ENCODE measurements around the gene SLC5A5. TPM values are rescaled to one million over a fixed set of nuclear protein-coding genes. Genes with fewer than 3 reads are reported as not detected.

SLC5A5 gene
- total RNA-seq, 1 experiment from 2014 or later, result 1.8 TPM

- H3K4me2 ChIP-seq (ENCODE audit: insufficient read depth, insufficient read length, low read length), result no peak overlapping the region
- no peak overlapping the region for H3K9ac ChIP-seq (ENCODE audit: extremely low read depth, insufficient read length, low read length)
- no peaks in the 10 kb centered on the region for H3K79me1 ChIP-seq (ENCODE audit: insufficient read depth, low read depth, low read length, poor library complexity, severe bottlenecking)
- H4K8ac ChIP-seq (replicated peaks; ENCODE audit: insufficient read length, low read depth, low read length), result no peak overlapping the region
- DNase-seq, result no peak
- peaks cover 5% of the 10 kb centered on the region; the same call in 1 of the 2 replicates for H3K4me1 ChIP-seq (ENCODE audit: insufficient read depth, low read length)
- no peak overlapping the region for H3K27ac ChIP-seq (ENCODE audit: insufficient read length, low read depth, low read length)
- H3K79me2 ChIP-seq (ENCODE audit: insufficient read depth, low read length), result no peaks in the 10 kb centered on the region
- no peak overlapping the region for H2BK5ac ChIP-seq (ENCODE audit: insufficient read length, low read length)
- no peak for TF ChIP-seq CTCF (conservative IDR thresholded peaks at IDR 0.05)
- no peak overlapping the region for H3T11ph ChIP-seq (ENCODE audit: low read length)
- no peak overlapping the region for H3K4me3 Mint-ChIP-seq
- WGBS (ENCODE audit: extremely low coverage, insufficient read length, low lambda C conversion rate), result no CpG with 5 or more reads among the region's 11 CpGs
- no peak overlapping the region; a peak in 1 of 7 replicates for H3K27ac Mint-ChIP-seq
- no peak overlapping the region for H3K14ac ChIP-seq (ENCODE audit: insufficient read depth, low read length)
- H2AK5ac ChIP-seq (ENCODE audit: insufficient read length, low read length), result no peak overlapping the region
- H3K36me3 Mint-ChIP-seq (ENCODE audit: insufficient read depth in 1 of 3, low read depth in 3 of 3), result peaks cover 7 to 18% (median 13%) of the 10 kb centered on the region in 3 experiments
- H2BK12ac ChIP-seq (ENCODE audit: insufficient read length, low read depth, low read length), result no peak overlapping the region
- H2BK20ac ChIP-seq (ENCODE audit: low read depth, low read length, poor library complexity, severe bottlenecking), result no peak overlapping the region
- H2BK15ac ChIP-seq (ENCODE audit: low read depth, low read length), result no peak overlapping the region
- no peaks in the 10 kb centered on the region for H3K23me2 ChIP-seq (ENCODE audit: insufficient read length, low read depth, low read length, poor library complexity, severe bottlenecking)
- H3K4ac ChIP-seq (ENCODE audit: low read depth, low read length), result no peak overlapping the region
- H3K18ac ChIP-seq (ENCODE audit: insufficient read length, low read depth, low read length), result no peak overlapping the region
- H2AFZ ChIP-seq (ENCODE audit: low read length), result no peak overlapping the region
- no peaks in the 10 kb centered on the region for H4K20me1 ChIP-seq (ENCODE audit: control insufficient read depth, insufficient read depth, insufficient read length)
- no peak overlapping the region for H3K23ac ChIP-seq (ENCODE audit: insufficient read length, low read depth, low read length)
- H3K4me1 Mint-ChIP-seq, result peaks cover 8% of the 10 kb centered on the region in 2 experiments
- no peak overlapping the region for H4K5ac ChIP-seq (ENCODE audit: insufficient read length, low read depth, low read length)
- no peak overlapping the region for H2BK120ac ChIP-seq (ENCODE audit: low read depth, low read length, poor library complexity, severe bottlenecking)
- H3K27me3 ChIP-seq (ENCODE audit: insufficient read depth, low read length), result no peaks in the 10 kb centered on the region
- H3K9me3 Mint-ChIP-seq, result peaks cover 27 to 34% of the 10 kb centered on the region in 2 experiments
- peaks cover 3% of the 10 kb centered on the region; the same call in 1 of the 2 replicates for H3K27me3 Mint-ChIP-seq (ENCODE audit: low read depth)
- no peak overlapping the region for H4K91ac ChIP-seq (ENCODE audit: insufficient read length, low read depth, low read length)
- H3K56ac ChIP-seq (ENCODE audit: insufficient read length, low read depth, low read length), result no peak overlapping the region
- H3K9me3 ChIP-seq (ENCODE audit: control insufficient read depth, low read depth, low read length), result peaks cover 4% of the 10 kb centered on the region
These were observed 39.1 kb downstream of the SLC5A5 start for GRCh38 chr19:17910791-17911360.

All from H9 (cell line).